ENCODE results near the gene TSEN54.

The TSEN54 gene

DNA sequence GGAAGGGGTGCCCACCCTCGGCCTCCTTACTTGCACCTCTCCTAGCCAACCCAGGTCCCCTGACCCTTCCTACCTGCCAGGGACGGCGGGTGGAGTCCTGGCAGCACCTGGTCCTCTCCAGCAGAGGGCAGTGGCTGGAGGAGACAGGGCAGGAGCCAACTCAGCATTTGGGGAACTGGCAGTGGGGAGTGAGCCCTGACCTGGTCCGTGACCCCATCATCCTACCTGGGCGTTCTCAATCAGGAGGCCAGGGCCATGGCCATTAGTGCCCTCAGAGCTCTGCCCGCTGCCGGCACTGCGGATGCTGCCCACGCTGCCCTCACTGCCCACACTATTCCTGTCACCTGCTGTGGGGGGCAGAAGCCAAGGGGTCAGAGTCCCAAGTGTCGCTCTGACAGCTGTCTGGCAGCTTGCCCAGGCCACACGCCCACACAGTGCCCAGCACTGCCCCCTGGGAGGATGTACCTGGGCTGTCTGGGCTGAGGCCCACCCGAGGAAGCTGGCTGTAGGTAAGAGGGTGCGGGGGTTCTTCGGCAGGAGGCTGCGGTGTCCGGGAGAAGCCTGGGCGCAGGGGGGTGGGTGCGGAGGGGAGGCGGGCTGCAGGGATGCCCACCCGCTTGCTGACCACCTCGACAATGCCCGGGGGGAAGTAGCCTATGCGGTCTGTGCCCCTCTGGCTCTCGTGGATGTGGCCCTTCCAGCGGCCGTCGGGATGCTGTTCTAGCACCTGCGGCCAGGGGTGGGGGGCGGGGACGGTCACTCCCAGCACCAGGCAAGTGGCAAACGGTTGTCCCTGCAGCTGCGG lies 11.8 kb upstream of the TSEN54 start:
- DNase-seq = no peak

GRCh38 chr17:75505152-75505409 lies 11.2 kb upstream of the TSEN54 start:
- DNase-seq = no peak

DNA sequence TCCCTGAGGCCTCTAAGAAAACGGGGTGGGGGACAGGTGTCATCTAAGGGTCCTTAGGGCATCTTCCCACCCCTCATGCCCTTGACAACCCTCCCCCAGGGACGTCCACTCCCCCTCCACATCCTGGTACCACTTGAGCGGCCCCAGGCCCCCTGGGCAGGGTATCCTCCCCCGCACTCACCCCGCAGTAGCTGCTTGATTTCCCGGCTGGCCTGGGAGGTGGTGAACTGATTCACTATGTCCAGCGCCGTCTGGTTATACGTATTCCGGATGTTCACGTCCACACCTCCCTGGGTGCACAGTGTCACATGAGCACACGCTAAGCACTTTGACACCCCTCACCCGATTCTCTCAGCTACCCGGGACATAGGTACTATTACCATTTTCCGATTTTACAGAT lies 10.7 kb upstream of the TSEN54 start:
- no peak for DNase-seq

DNA sequence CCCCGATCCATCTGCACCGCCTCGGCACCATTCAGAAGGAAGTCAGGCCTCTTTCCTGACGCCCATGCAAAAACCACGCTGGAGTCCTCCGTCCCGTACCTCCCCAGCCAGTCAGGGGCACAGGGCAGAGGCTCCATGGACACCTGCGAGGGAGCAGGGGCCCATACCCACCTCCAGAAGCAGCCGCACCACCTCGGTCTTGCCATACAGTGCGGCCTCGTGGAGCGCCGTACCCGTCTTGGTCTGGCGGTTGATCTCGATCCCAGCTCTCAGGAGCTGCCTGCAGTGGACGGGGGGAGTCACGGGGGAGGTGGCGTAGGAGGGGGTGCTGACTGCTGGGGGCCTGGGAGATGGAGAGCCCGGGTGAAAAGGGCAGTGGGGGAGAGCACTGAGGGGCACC lies 10.2 kb upstream of the TSEN54 start:
- DNase-seq = no peak

DNA sequence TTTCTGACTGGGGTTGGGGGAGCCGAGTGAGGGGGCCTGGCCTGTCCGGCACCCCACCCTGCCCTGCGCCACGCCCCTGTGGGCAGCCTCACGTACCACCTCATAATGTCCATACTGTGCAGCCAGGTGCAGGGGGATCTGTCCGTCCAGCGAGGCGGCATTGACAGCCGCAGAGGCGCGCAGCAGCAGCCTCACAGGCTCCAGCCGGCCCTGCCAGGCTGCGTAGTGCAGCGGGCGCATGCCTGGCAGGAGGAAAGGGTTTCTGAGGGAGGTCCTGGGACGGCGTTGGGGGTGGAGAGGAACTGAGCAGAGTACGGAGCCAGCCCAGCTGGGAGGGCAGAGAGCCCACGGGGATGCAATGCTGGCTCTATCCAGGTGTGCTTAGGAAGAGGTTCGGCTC lies 9.4 kb upstream of the TSEN54 start:
- no peak for DNase-seq

DNA sequence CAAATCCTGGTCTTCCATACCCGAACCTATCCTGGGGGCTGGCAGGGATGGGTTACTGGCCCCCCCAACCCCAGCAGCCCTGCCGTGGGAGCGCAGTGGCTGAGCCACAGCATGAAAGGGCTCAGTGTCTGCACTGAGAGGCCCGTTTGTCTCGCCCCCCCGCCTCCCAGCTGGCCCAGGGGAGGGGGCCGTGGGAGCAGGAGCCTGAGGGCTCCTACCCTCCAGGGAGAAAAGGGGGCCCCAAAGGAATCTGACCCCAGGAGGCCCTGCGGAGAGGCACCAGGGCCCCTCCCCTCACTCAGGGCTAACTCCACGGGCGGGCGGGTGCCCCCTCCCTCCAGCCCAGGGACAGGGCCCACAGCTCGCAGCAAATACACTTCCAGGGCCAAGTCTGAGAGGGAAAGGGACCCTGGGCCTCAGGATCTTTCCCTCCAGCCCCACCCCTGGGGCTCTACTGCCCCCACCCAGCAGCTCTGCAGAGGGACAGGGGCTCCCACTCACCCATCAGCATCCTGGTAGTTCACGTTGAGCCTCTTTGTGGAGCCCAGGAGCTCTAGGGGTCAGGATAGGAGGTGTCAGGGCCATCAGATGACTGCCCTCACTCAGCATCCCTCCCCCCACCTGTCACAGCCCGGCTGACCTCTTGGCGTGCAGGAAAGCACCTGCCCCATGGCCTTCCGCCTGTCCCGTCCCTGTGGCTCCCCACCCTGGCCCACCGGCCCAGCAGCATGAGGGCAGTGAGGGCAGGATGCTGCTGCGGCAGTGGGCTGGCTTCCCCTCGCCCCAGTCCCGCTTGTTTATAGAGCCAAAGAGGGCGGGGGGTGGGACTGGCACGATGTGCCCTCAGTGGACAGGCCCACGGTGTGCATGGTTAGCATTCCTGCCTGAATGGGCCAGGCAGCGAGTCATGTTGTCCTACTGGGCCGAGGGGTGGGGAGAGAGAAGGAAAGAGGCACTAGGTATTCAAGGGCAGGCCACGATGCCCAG lies 8.3 kb upstream of the TSEN54 start:
- no peak for DNase-seq

DNA sequence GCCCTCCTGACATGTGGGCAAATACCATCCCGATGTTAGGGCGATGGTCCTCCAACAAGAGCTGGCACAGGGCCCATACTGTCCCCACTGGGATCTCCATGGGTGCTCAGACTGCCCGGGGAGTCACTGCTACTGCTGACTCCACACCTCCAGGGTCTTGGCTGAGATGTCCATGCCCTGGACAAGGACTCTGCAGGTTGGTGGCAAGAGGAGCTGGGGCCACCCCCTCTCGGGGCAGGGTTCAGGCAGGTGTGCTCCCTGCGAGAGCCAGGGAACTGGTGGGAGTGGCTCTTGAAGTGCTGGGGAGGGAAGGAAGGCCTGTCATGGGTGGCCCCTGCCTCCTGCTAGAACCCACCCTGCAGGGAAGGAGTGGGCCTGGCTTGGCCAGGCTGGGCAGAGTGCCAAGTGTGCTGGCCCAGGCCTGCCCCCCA lies 7.4 kb upstream of the TSEN54 start:
- no peak for DNase-seq

- no peak for DNase-seq
Measured at GRCh38 chr17:75509528-75510258, 6.6 kb upstream of the TSEN54 start.

- no peak for DNase-seq
Measured at GRCh38 chr17:75511270-75511609, 5.1 kb upstream of the TSEN54 start.

GRCh38 chr17:75511610-75512575 lies 4.4 kb upstream of the TSEN54 start:
- DNase-seq = no peak

- peak; percentile 18 for DNase-seq
Measured at GRCh38 chr17:75512926-75513640, 3.2 kb upstream of the TSEN54 start.

DNA sequence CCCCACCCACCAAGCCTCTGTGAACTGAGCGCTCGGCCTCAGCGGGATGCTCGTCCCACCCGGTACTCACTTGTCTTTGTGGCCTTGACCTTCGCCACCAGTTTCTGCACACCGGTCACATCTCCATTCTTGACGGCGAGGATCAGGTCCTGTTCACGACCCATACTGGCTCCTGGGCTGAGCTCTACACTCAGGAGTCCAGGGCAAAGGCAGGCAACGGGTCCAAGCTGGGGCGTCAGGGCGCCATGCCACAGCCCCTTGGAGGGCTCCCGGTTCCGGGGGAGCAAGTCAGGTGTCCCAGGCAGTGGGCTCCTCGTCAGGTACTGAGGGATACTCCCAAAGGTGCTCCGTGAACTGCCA lies 2.7 kb upstream of the TSEN54 start:
- no peak for DNase-seq

DNA sequence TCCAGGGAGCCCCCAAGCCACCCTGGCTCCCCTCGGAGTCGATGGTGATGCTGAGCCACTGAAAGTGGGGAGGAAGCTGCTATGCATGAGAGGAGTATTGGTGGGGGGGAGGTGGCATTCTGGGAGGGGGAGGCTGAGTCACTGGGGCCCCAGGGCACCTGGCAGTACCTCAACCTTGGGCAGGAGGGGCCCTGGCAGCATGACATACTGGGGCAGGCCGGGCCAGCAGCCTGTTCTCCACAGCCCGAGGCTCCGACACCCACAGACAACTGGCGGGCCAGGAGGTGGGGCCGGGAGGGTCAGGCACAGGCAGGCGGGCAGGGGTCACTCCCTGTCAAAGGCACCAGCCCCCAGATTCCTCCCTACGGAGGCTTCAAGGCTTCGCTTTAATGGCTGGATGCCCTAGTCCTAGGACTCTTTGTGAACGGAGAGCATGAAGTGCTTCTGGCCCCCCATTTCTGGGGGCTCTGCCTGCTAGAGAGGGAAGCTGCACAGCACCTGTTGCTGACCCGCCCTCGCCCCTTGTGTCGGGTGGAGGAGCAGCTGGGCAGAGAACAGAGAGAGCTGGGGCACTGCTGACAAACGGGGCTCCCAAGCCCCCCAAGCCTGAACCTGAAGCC lies 1.9 kb upstream of the TSEN54 start:
- DNase-seq = no peak

DNA sequence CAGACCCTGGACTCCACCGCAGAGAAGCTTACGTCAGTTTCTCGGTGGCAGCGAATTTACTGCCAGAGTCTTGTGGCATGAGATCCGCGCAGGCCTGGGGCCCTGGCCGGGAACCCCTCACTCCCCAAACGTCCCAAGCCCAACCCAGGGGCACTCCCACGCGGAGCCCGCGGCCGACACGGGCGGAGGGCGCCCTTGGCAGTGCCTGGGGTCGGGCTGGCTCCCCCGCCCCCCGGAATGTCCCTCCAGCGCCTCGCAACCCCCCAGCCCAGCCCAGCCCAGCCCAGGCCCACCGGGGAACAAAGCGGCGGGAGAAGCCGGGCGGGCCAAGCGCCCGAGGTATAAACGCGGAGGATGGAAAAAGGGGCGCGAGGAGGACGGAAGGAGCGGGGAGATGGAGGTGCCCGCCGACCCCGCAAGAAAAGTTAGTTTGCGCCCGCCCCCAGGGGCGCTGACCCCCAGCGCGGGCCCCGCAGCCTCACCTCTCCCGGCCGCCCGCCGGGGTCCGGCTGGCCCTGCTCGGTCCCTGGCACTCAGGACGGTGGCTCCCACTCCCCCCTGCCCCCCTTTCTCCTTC lies 1.3 kb upstream of the TSEN54 start:
- DNase-seq = no peak

- peak; percentile 89 for DNase-seq
Measured at GRCh38 chr17:75515496-75516254, 653 bp upstream of the TSEN54 start, which contains the start of gene CASKIN2. Gene CASKIN2, minus strand, starts transcription at chr17:75515537. Its CDS starts 1,733 bp downstream, at chr17:75513804.

- DNase-seq = no peak
Measured at GRCh38 chr17:75516619-75517296, 430 bp downstream of the TSEN54 start.

DNA sequence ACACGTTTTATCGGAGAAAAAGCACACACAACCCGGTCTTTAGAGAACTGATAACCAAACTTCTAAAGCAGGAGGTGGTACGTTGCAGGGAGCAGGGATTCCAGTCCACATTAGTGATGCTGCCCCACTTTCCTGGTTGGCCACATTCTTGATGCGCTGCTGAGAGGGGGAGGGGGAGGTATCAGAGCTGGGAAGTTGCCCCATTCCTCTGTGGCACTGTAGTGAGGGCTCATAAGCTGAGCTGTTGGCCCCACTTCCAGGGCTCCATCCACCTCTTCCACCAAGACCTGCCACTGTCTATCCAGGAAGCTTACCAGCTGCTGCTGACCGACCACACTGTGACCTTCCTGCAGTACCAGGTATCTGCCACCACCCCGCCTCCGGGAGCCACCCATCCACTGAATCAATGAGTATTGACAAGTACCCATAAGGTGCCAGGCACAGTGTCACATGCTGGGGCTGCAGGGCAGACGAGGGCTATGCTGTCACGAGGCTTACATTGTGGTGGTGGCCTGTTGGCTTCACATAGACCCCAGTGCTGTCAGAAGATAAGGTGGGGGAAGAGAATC lies 1.1 kb downstream of the TSEN54 start:
- DNase-seq = no peak

DNA sequence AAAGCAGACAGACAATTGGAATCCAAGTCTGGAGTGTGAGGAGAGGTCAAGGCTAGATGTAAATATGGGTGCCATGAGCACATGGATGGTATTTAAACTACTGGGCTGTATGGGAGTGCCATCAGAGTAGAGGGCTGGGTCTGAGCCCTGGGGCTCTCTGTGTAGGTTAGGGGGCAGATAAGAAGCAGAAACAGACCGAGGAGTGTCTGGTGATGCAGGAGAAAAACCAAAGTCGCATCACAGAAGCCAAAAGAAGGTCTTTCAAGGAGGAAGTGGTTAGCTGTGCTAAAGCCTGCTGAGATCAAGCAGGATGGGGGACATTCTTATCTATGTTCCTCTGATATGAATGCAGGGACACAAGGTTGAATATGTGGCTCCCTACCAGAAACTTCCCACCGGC lies 1.9 kb downstream of the TSEN54 start:
- DNase-seq = no peak

- no peak for DNase-seq
Measured at GRCh38 chr17:75518983-75519537, 2.7 kb downstream of the TSEN54 start.

All from fibroblast of skin of right quadriceps (primary cell).